H9 (cell line): ENCODE measurements around the gene PIMREG. TPM values are rescaled to one million over a fixed set of nuclear protein-coding genes. Genes with fewer than 3 reads are reported as not detected.

Experiments
- DNase-seq: peaks from one replicate; pipeline ENCODE4 v3.0.0-alpha.2; 2017
- H2AFZ ChIP-seq: one replicate; pipeline ENCODE4 v1.6.1; 2013; ENCODE audit warnings: mild to moderate bottlenecking, low read length, control low read depth, moderate library complexity
- H2AK5ac ChIP-seq: 2 replicates; pipeline ENCODE4 v1.6.1; 2013; ENCODE audit warnings: low read length, control low read depth, mixed read lengths; ENCODE audit not compliant: insufficient read length
- H2BK120ac ChIP-seq: one replicate; pipeline ENCODE4 v1.6.1; 2013; ENCODE audit warnings: low read depth, mild to moderate bottlenecking, low read length, control low read depth, inconsistent platforms; ENCODE audit not compliant: poor library complexity, severe bottlenecking
- H2BK12ac ChIP-seq: 2 replicates; pipeline ENCODE4 v1.6.1; 2013; ENCODE audit warnings: low read length, control low read depth, mixed read lengths, low read depth; ENCODE audit not compliant: insufficient read length
- H2BK15ac ChIP-seq: 2 replicates; pipeline ENCODE4 v1.6.1; 2013; ENCODE audit warnings: low read depth, low read length, control low read depth
- H2BK20ac ChIP-seq: one replicate; pipeline ENCODE4 v1.6.1; 2013; ENCODE audit warnings: low read depth, mild to moderate bottlenecking, low read length, control low read depth, inconsistent platforms; ENCODE audit not compliant: poor library complexity, severe bottlenecking
- H2BK5ac ChIP-seq: 2 replicates; pipeline ENCODE4 v1.6.1; 2013; ENCODE audit warnings: low read length, control low read depth, mixed read lengths; ENCODE audit not compliant: insufficient read length
- H3K14ac ChIP-seq: 2 replicates; pipeline ENCODE4 v1.6.1; 2013; ENCODE audit warnings: low read length, control low read depth; ENCODE audit not compliant: insufficient read depth
- H3K18ac ChIP-seq: 2 replicates; pipeline ENCODE4 v1.6.1; 2013; ENCODE audit warnings: low read depth, mild to moderate bottlenecking, mixed read lengths, low read length, control low read depth; ENCODE audit not compliant: insufficient read length
- H3K23ac ChIP-seq: 2 replicates; pipeline ENCODE4 v1.6.1; 2013; ENCODE audit warnings: low read length, control low read depth, mixed read lengths, low read depth; ENCODE audit not compliant: insufficient read length
- H3K23me2 ChIP-seq: 2 replicates; pipeline ENCODE4 v1.6.1; 2013; ENCODE audit warnings: low read depth, mild to moderate bottlenecking, mixed read lengths, low read length, control low read depth; ENCODE audit not compliant: insufficient read length, poor library complexity, severe bottlenecking
- H3K27ac ChIP-seq: 2 replicates; pipeline ENCODE4 v1.5.1; 2013; ENCODE audit warnings: low read length, control low read depth, mixed read lengths, low read depth; ENCODE audit not compliant: insufficient read length
- H3K27me3 ChIP-seq: 2 replicates; pipeline ENCODE4 v1.6.1; 2013; ENCODE audit warnings: low read length, control low read depth, inconsistent platforms; ENCODE audit not compliant: insufficient read depth
- H3K4ac ChIP-seq: 2 replicates; pipeline ENCODE4 v1.6.1; 2013; ENCODE audit warnings: low read depth, mild to moderate bottlenecking, control low read depth, inconsistent platforms, low read length, moderate library complexity
- H3K4me1 ChIP-seq: 2 replicates; pipeline ENCODE4 v1.6.1; 2013; ENCODE audit warnings: low read length, control low read depth, inconsistent platforms; ENCODE audit not compliant: insufficient read depth
- H3K4me2 ChIP-seq: 2 replicates; pipeline ENCODE4 v1.6.1; 2013; ENCODE audit warnings: low read length, control low read depth, mixed read lengths; ENCODE audit not compliant: insufficient read length, insufficient read depth
- H3K56ac ChIP-seq: 2 replicates; pipeline ENCODE4 v1.6.1; 2013; ENCODE audit warnings: low read depth, mild to moderate bottlenecking, mixed read lengths, low read length, control low read depth; ENCODE audit not compliant: insufficient read length
- H3K79me1 ChIP-seq: 2 replicates; pipeline ENCODE4 v1.6.1; 2013; ENCODE audit warnings: low read depth, mild to moderate bottlenecking, moderate library complexity, low read length, control low read depth, inconsistent platforms; ENCODE audit not compliant: insufficient read depth, poor library complexity, severe bottlenecking
- H3K79me2 ChIP-seq: 2 replicates; pipeline ENCODE4 v1.6.1; 2013; ENCODE audit warnings: low read length, control low read depth, inconsistent platforms; ENCODE audit not compliant: insufficient read depth
- H3K9ac ChIP-seq: 2 replicates; pipeline ENCODE4 v1.6.1; 2013; ENCODE audit warnings: low read length, control low read depth, mixed read lengths; ENCODE audit not compliant: insufficient read length; ENCODE audit errors: extremely low read depth
- H3K9me3 ChIP-seq: one replicate; pipeline ENCODE4 v1.6.1; 2013; ENCODE audit warnings: low read depth, low read length, inconsistent platforms; ENCODE audit not compliant: control insufficient read depth
- H3T11ph ChIP-seq: one replicate; pipeline ENCODE4 v1.6.1; 2013; ENCODE audit warnings: mild to moderate bottlenecking, low read length, control low read depth, inconsistent platforms
- H4K20me1 ChIP-seq: one replicate; pipeline ENCODE4 v1.6.1; 2013; ENCODE audit not compliant: control insufficient read depth, insufficient read length, insufficient read depth
- H4K5ac ChIP-seq: 2 replicates; pipeline ENCODE4 v1.6.1; 2013; ENCODE audit warnings: low read depth, mild to moderate bottlenecking, mixed read lengths, low read length, control low read depth; ENCODE audit not compliant: insufficient read length
- H4K8ac ChIP-seq: replicated peaks from 2 replicates; pipeline ENCODE4 v1.6.1; 2013; ENCODE audit warnings: low read length, control low read depth, mixed read lengths, low read depth; ENCODE audit not compliant: insufficient read length
- H4K91ac ChIP-seq: 2 replicates; pipeline ENCODE4 v1.6.1; 2013; ENCODE audit warnings: low read depth, mild to moderate bottlenecking, moderate library complexity, mixed read lengths, low read length, control low read depth; ENCODE audit not compliant: insufficient read length
- H3K27ac Mint-ChIP-seq, 3 experiments: 2 replicates in 2 of 3; 3 replicates in 1 of 3; pipeline ENCODE4 v1.8.0; 2020 to 2021; ENCODE audit warnings: mixed read lengths in 3 of 3, mild to moderate bottlenecking in 1 of 3, moderate library complexity in 1 of 3
- H3K27me3 Mint-ChIP-seq: 2 replicates; pipeline ENCODE4 v1.8.0; 2021; ENCODE audit warnings: low read depth, mild to moderate bottlenecking, moderate library complexity, mixed read lengths
- H3K36me3 Mint-ChIP-seq, 3 experiments: 2 replicates in 2 of 3; 3 replicates in 1 of 3; pipeline ENCODE4 v1.8.0; 2020 to 2021; ENCODE audit warnings: low read depth in 3 of 3, mixed read lengths in 3 of 3; ENCODE audit not compliant: insufficient read depth in 1 of 3
- H3K4me1 Mint-ChIP-seq, 2 experiments: 2 replicates each; pipeline ENCODE4 v1.8.0; 2020; ENCODE audit warnings: mixed read lengths in 2 of 2
- H3K4me3 Mint-ChIP-seq, 2 experiments: 2 replicates in 1 of 2; 3 replicates in 1 of 2; pipeline ENCODE4 v1.8.0; 2020 to 2021; ENCODE audit warnings: mild to moderate bottlenecking in 2 of 2, mixed read lengths in 2 of 2, moderate library complexity in 1 of 2
- H3K9me3 Mint-ChIP-seq, 2 experiments: 2 replicates in 1 of 2; 3 replicates in 1 of 2; pipeline ENCODE4 v1.8.0; 2020; ENCODE audit warnings: mild to moderate bottlenecking in 2 of 2, mixed read lengths in 2 of 2, moderate library complexity in 1 of 2
- WGBS: extraction: QIAGEN DNeasy Blood & Tissue Kit; methylation state at CpG from one replicate; pipeline ENCODE4 v1.1.7; 2013; ENCODE audit warnings: missing lambda C conversion rate, low lambda C conversion rate, mixed read lengths; ENCODE audit not compliant: insufficient read length; ENCODE audit errors: extremely low coverage; 5-methylcytosine and 5-hydroxymethylcytosine counted together
- total RNA-seq: library from RNA; stranded (reverse); gene quantifications from 2 replicates; pipeline ENCODE4 v1.2.1, GENCODE V29; 2021
- TF ChIP-seq, protein P1 (sequence below): fragments of 200-600 bp; sonication (generic); conservative IDR thresholded peaks from 3 replicates; pipeline ENCODE4 v1.8.0; 2021; ENCODE audit warnings: antibody characterized with exemption, mild to moderate bottlenecking

Gene PIMREG
- total RNA-seq, 1 experiment from 2014 or later = 91.6 TPM

DNA sequence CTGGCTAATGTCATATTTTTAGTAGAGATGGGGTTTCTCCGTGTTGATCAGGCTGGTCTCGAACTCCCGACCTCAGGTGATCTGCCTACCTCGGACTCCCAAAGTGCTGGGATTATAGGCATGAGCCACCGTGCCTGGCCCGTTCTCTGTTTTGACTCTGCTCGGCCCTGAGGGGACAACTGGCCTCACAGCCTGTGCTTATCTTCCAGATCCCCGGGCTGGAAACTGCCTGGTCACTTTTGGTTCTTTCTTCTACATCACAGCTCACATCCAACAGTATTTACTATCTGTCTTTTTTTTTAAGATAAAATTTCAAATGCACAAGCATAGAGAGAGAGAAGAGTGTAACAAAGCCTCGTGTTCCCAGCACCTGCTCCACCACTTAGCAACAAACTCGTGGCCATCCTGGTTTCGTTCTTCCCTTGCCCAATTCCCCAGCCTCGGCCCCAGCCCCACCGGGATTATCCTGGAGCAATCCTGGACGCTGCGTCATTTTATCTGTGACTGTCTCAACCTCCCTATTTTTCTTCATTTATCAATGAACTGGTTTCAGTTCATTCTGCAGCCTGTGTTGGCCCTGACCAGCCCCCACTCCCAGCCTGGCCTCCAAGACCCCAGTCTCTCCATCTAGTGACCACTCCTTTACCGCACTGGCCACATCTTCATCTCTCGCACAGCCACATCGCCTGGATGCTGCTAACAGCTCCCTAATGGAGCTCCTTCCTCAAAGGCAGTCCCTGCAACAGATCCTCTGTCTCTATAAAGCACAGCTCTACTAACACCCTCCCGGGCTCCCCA lies 21.1 kb downstream of the PIMREG start:
- WGBS = no CpG with 5 or more reads among the region's 19 CpGs

More for the DNA sequence above, 21.1 kb downstream of the PIMREG start:
- no peak overlapping the region for H2BK5ac ChIP-seq
- peaks cover 0 to 3% of the 10 kb centered on the region in 2 experiments; a peak in 2 of 5 replicates for H3K9me3 Mint-ChIP-seq
- H2BK15ac ChIP-seq = no peak overlapping the region
- H3K79me1 ChIP-seq = no peaks in the 10 kb centered on the region
- H3K9ac ChIP-seq = no peak overlapping the region
- no peak overlapping the region for H2BK12ac ChIP-seq
- TF ChIP-seq, protein P1, sequence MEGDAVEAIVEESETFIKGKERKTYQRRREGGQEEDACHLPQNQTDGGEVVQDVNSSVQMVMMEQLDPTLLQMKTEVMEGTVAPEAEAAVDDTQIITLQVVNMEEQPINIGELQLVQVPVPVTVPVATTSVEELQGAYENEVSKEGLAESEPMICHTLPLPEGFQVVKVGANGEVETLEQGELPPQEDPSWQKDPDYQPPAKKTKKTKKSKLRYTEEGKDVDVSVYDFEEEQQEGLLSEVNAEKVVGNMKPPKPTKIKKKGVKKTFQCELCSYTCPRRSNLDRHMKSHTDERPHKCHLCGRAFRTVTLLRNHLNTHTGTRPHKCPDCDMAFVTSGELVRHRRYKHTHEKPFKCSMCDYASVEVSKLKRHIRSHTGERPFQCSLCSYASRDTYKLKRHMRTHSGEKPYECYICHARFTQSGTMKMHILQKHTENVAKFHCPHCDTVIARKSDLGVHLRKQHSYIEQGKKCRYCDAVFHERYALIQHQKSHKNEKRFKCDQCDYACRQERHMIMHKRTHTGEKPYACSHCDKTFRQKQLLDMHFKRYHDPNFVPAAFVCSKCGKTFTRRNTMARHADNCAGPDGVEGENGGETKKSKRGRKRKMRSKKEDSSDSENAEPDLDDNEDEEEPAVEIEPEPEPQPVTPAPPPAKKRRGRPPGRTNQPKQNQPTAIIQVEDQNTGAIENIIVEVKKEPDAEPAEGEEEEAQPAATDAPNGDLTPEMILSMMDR = no peak
- H2AFZ ChIP-seq = no peak overlapping the region
- H3K27ac Mint-ChIP-seq = peak overlapping the region in 2 of 3 experiments; percentile 27 to 54; a peak in 2 of 7 replicates
- no peak overlapping the region for H4K5ac ChIP-seq
- H3K4me1 ChIP-seq = peaks cover 8% of the 10 kb centered on the region; the same call in 1 of the 2 replicates
- H3K79me2 ChIP-seq = no peaks in the 10 kb centered on the region
- H3K4me3 Mint-ChIP-seq = no peak overlapping the region
- no peak overlapping the region for H3K4ac ChIP-seq
- H3K9me3 ChIP-seq = no peaks in the 10 kb centered on the region
- H3K4me2 ChIP-seq = no peak overlapping the region
- H3K4me1 Mint-ChIP-seq = peaks cover 29 to 42% of the 10 kb centered on the region in 2 experiments
- no peak overlapping the region for H3K14ac ChIP-seq
- no peak overlapping the region for H2AK5ac ChIP-seq
- no peak overlapping the region for H3K27ac ChIP-seq
- no peaks in the 10 kb centered on the region; a peak in 2 of 7 replicates for H3K36me3 Mint-ChIP-seq
- peaks cover 2% of the 10 kb centered on the region; the same call in 1 of the 2 replicates for H3K27me3 Mint-ChIP-seq
- no peaks in the 10 kb centered on the region for H3K23me2 ChIP-seq
- no peak overlapping the region for H2BK20ac ChIP-seq
- no peak overlapping the region for H4K8ac ChIP-seq
- no peak for DNase-seq
- no peak overlapping the region for H3K56ac ChIP-seq
- no peak overlapping the region for H3K18ac ChIP-seq
- H4K20me1 ChIP-seq = no peaks in the 10 kb centered on the region
- no peak overlapping the region for H2BK120ac ChIP-seq
- no peaks in the 10 kb centered on the region; the same call in 1 of the 2 replicates for H3K27me3 ChIP-seq
- no peak overlapping the region for H4K91ac ChIP-seq
- H3T11ph ChIP-seq = no peak overlapping the region
- no peak overlapping the region for H3K23ac ChIP-seq
